GM18520 (cell line): Measurements from ENCODE around the gene TECPR2.
"Not testable (repeated sequence)": the region's sequence is repeated elsewhere in the genome, so short reads cannot be mapped to it uniquely, and the experiment has no call there.

Experiments
- ATAC-seq: cut with Tn5 transposase; IDR thresholded peaks from one replicate; pipeline ENCODE4 v1.9.1; 2021; ENCODE audit not compliant: unreplicated experiment

Gene TECPR2

GRCh38 chr14:102507081-102507856 is 144.5 kb downstream of the TECPR2 start:
- ATAC-seq = no peak

GRCh38 chr14:102507857-102508312 is 145.1 kb downstream of the TECPR2 start:
- ATAC-seq = no peak

GRCh38 chr14:102508410-102508773 is 145.7 kb downstream of the TECPR2 start:
- ATAC-seq = no peak

- peak; percentile 4 for ATAC-seq
Measured at GRCh38 chr14:102508774-102509745, 146.3 kb downstream of the TECPR2 start.

- peak; percentile 75 for ATAC-seq
Measured at GRCh38 chr14:102509746-102510615, 147.2 kb downstream of the TECPR2 start, which contains the start of gene ANKRD9. ANKRD9 (minus strand) TSS chr14:102509776; CDS start chr14:102507889, 1,887 bp downstream.

- no peak for ATAC-seq
Measured at GRCh38 chr14:102510616-102511520, 148.1 kb downstream of the TECPR2 start.

GRCh38 chr14:102511538-102511937 is 148.8 kb downstream of the TECPR2 start:
- no peak for ATAC-seq

GRCh38 chr14:102512793-102513300 is 150.1 kb downstream of the TECPR2 start:
- no peak for ATAC-seq

- ATAC-seq = no peak
Measured at GRCh38 chr14:102513899-102514772, 151.4 kb downstream of the TECPR2 start.

GRCh38 chr14:102514987-102515733 is 152.4 kb downstream of the TECPR2 start:
- no peak for ATAC-seq

GRCh38 chr14:102516531-102517391 is 154.0 kb downstream of the TECPR2 start:
- ATAC-seq = peak; percentile 68

GRCh38 chr14:102517392-102518062 is 154.8 kb downstream of the TECPR2 start:
- ATAC-seq = no peak

GRCh38 chr14:102518063-102518648 is 155.4 kb downstream of the TECPR2 start:
- ATAC-seq = no peak

GRCh38 chr14:102519709-102520108 is 157.0 kb downstream of the TECPR2 start:
- ATAC-seq = not testable (repeated sequence)

GRCh38 chr14:102523200-102523568 is 160.4 kb downstream of the TECPR2 start:
- no peak for ATAC-seq
